GM23248 (cell line): Measurements from ENCODE around the gene PRIMPOL.
"Not testable (repeated sequence)": the region's sequence is repeated elsewhere in the genome, so short reads cannot be mapped to it uniquely, and the experiment has no call there.

Experiments
- EZH2 ChIP-seq: fragments of 200-600 bp; sonication (generic); IDR thresholded peaks from 2 replicates; pipeline ENCODE4 v1.6.1; 2018; ENCODE audit warnings: antibody characterized with exemption, mild to moderate bottlenecking; ENCODE audit not compliant: insufficient read depth, poor library complexity, severe bottlenecking
- EZH2phosphoT487 ChIP-seq: fragments of 200-600 bp; sonication (generic); IDR thresholded peaks from 2 replicates; pipeline ENCODE4 v1.6.1; 2018; ENCODE audit warnings: antibody characterized with exemption, moderate library complexity, mild to moderate bottlenecking, low read depth; ENCODE audit not compliant: insufficient read depth

DNA sequence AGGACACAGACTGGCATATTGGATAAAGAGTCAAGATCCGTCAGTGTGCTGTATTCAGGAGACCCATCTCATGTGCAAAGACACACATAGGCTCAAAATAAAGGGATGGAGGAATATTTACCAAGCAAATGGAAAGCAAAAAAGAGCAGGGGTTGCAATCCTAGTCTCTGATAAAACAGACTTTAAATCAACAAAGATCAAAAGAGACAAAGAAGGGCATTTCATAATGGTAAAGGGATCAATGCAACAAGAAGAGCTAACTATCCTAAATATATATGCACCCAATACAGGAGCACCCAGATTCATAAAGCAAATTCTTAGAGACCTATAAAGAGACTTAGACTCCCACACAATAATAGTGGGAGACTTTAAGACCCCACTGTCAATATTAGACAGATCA, 46.7 kb upstream of the PRIMPOL start:
- TF ChIP-seq EZH2, EZH2phosphoT487: not testable (repeated sequence)
